Embryonic facial prominence (tissue), 1 donor: ENCODE results near the gene ITPR2.

Experiments
- DNase-seq: peaks from one replicate; pipeline ENCODE4 v3.0.0-alpha.2; 2016; ENCODE audit errors: extremely low spot score

Gene ITPR2

GRCh38 chr12:26821212-26821701 lies 11.7 kb downstream of the ITPR2 start:
- DNase-seq: no peak

- DNase-seq: no peak
Measured at GRCh38 chr12:26818636-26819035, 14.4 kb downstream of the ITPR2 start.

- no peak for DNase-seq
Measured at GRCh38 chr12:26818201-26818600, 14.8 kb downstream of the ITPR2 start.

GRCh38 chr12:26817183-26817591 lies 15.8 kb downstream of the ITPR2 start:
- no peak for DNase-seq

GRCh38 chr12:26813812-26814211 lies 19.2 kb downstream of the ITPR2 start:
- no peak for DNase-seq

GRCh38 chr12:26810330-26810729 lies 22.7 kb downstream of the ITPR2 start:
- no peak for DNase-seq

- DNase-seq: no peak
Measured at GRCh38 chr12:26809611-26810285, 23.2 kb downstream of the ITPR2 start.

GRCh38 chr12:26808766-26809476 lies 24.1 kb downstream of the ITPR2 start:
- no peak for DNase-seq

GRCh38 chr12:26807292-26807691 lies 25.7 kb downstream of the ITPR2 start:
- no peak for DNase-seq

- no peak for DNase-seq
Measured at GRCh38 chr12:26806556-26806955, 26.4 kb downstream of the ITPR2 start.

- no peak for DNase-seq
Measured at GRCh38 chr12:26805401-26805971, 27.5 kb downstream of the ITPR2 start.

- DNase-seq: no peak
Measured at GRCh38 chr12:26803552-26803951, 29.4 kb downstream of the ITPR2 start.

GRCh38 chr12:26801486-26801885 lies 31.5 kb downstream of the ITPR2 start:
- no peak for DNase-seq

GRCh38 chr12:26800858-26801257 lies 32.1 kb downstream of the ITPR2 start:
- no peak for DNase-seq

- no peak for DNase-seq
Measured at GRCh38 chr12:26800347-26800746, 32.6 kb downstream of the ITPR2 start.

- DNase-seq: no peak
Measured at GRCh38 chr12:26799741-26800140, 33.3 kb downstream of the ITPR2 start.

- DNase-seq: no peak
Measured at GRCh38 chr12:26798640-26799039, 34.4 kb downstream of the ITPR2 start.

GRCh38 chr12:26798023-26798422 lies 35.0 kb downstream of the ITPR2 start:
- peak; percentile 20 for DNase-seq

- no peak for DNase-seq
Measured at GRCh38 chr12:26795910-26796309, 37.1 kb downstream of the ITPR2 start.

- DNase-seq: no peak
Measured at GRCh38 chr12:26791301-26791791, 41.6 kb downstream of the ITPR2 start.

GRCh38 chr12:26790645-26790994 lies 42.4 kb downstream of the ITPR2 start:
- DNase-seq: no peak

- DNase-seq: no peak
Measured at GRCh38 chr12:26789731-26790644, 43.0 kb downstream of the ITPR2 start.
